NCI-H510A (cell line): ENCODE data around the gene SMCHD1.
"Not testable (repeated sequence)": the region's sequence is repeated elsewhere in the genome, so short reads cannot be mapped to it uniquely, and the experiment has no call there.

ENCODE experiments used
- DNase-seq: peaks from one replicate; lab custom pipeline; 2025; lab: John Stamatoyannopoulos, UW

The SMCHD1 gene

GRCh38 chr18:2657788-2658458, 2.4 kb downstream of the SMCHD1 start:
- no peak for DNase-seq

GRCh38 chr18:2660849-2661248, 5.3 kb downstream of the SMCHD1 start:
- DNase-seq, result not testable (repeated sequence)

GRCh38 chr18:2662288-2662687, 6.8 kb downstream of the SMCHD1 start:
- DNase-seq, result not testable (repeated sequence)

GRCh38 chr18:2662990-2663389, 7.5 kb downstream of the SMCHD1 start:
- no peak for DNase-seq

- DNase-seq, result no peak
Observed at GRCh38 chr18:2672410-2672809, 16.9 kb downstream of the SMCHD1 start.

GRCh38 chr18:2672872-2673271, 17.3 kb downstream of the SMCHD1 start:
- DNase-seq, result no peak

GRCh38 chr18:2678933-2679332, 23.4 kb downstream of the SMCHD1 start:
- not testable (repeated sequence) for DNase-seq

- no peak for DNase-seq
Observed at GRCh38 chr18:2680216-2680792, 24.8 kb downstream of the SMCHD1 start.

- no peak for DNase-seq
Observed at GRCh38 chr18:2681993-2682603, 26.6 kb downstream of the SMCHD1 start.

GRCh38 chr18:2683055-2683454, 27.5 kb downstream of the SMCHD1 start:
- no peak for DNase-seq

- DNase-seq, result no peak
Observed at GRCh38 chr18:2686349-2686968, 30.9 kb downstream of the SMCHD1 start.

GRCh38 chr18:2687390-2688001, 32.0 kb downstream of the SMCHD1 start:
- no peak for DNase-seq

- DNase-seq, result no peak
Observed at GRCh38 chr18:2692508-2692907, 37.0 kb downstream of the SMCHD1 start.

- no peak for DNase-seq
Observed at GRCh38 chr18:2697184-2697583, 41.7 kb downstream of the SMCHD1 start.

GRCh38 chr18:2699001-2699400, 43.5 kb downstream of the SMCHD1 start:
- no peak for DNase-seq

GRCh38 chr18:2704541-2704940, 49.0 kb downstream of the SMCHD1 start:
- no peak for DNase-seq

- no peak for DNase-seq
Observed at GRCh38 chr18:2706903-2707302, 51.4 kb downstream of the SMCHD1 start.

GRCh38 chr18:2707551-2708168, 52.1 kb downstream of the SMCHD1 start:
- DNase-seq, result no peak

- DNase-seq, result no peak
Observed at GRCh38 chr18:2709316-2709715, 53.8 kb downstream of the SMCHD1 start.

- DNase-seq, result no peak
Observed at GRCh38 chr18:2714140-2714539, 58.6 kb downstream of the SMCHD1 start.

GRCh38 chr18:2715990-2716389, 60.5 kb downstream of the SMCHD1 start:
- no peak for DNase-seq
